OCI-LY7 (cell line): Measurements from ENCODE around the gene COL6A3.

Experiments used
- CTCF ChIP-seq: fragments of 200-600 bp; sonication (generic); conservative IDR thresholded peaks from 2 replicates; pipeline ENCODE4 v1.5.1; 2014; ENCODE audit warnings: mild to moderate bottlenecking, antibody characterized with exemption, low read length, moderate library complexity, mixed read lengths
- EZH2phosphoT487 ChIP-seq: fragments of 200-600 bp; sonication (generic); IDR thresholded peaks from 2 replicates; pipeline ENCODE4 v1.6.1; 2018; ENCODE audit warnings: low read depth, borderline replicate concordance, mild to moderate bottlenecking, mixed run types, antibody characterized with exemption, low read length, moderate library complexity, mixed read lengths

- TF ChIP-seq CTCF (no peak), EZH2phosphoT487 (no peak)
These were observed 52.6 kb downstream of the COL6A3 start for GRCh38 chr2:237361194-237362004.
